Smooth muscle cell (in vitro differentiated cells): ENCODE data around the gene DCDC2C. TPM values are rescaled to one million over a fixed set of nuclear protein-coding genes. Genes with fewer than 3 reads are reported as not detected.

Source experiments
- DNase-seq: peaks from one replicate; lab custom pipeline; 2025; ENCODE audit not compliant: unreplicated experiment; lab: John Stamatoyannopoulos, UW
- H2AFZ ChIP-seq: fragments of 200-600 bp; sonication (generic); 2 replicates; pipeline ENCODE4 v1.6.0; 2016; ENCODE audit warnings: antibody characterized with exemption, low read depth, mild to moderate bottlenecking
- H3F3A ChIP-seq: fragments of 200-600 bp; sonication (generic); 2 replicates; pipeline ENCODE4 v1.6.0; 2017; ENCODE audit warnings: antibody characterized with exemption, low read depth
- H3K27ac ChIP-seq: fragments of 200-600 bp; sonication (generic); 2 replicates; pipeline ENCODE4 v1.5.1; 2016; ENCODE audit warnings: low read depth, mild to moderate bottlenecking
- H3K27me3 ChIP-seq: fragments of 200-600 bp; sonication (generic); 2 replicates; pipeline ENCODE4 v1.6.1; 2016; ENCODE audit warnings: low read depth, mild to moderate bottlenecking
- H3K36me3 ChIP-seq: fragments of 200-600 bp; sonication (generic); 2 replicates; pipeline ENCODE4 v1.5.1; 2016; ENCODE audit warnings: low read depth
- H3K4me1 ChIP-seq: fragments of 200-600 bp; sonication (generic); 2 replicates; pipeline ENCODE4 v1.5.1; 2016; ENCODE audit warnings: low read depth
- H3K4me2 ChIP-seq: fragments of 200-600 bp; sonication (generic); 2 replicates; pipeline ENCODE4 v1.6.0; 2016; ENCODE audit warnings: mild to moderate bottlenecking
- H3K4me3 ChIP-seq: fragments of 200-600 bp; sonication (generic); 2 replicates; pipeline ENCODE4 v1.5.1; 2016; ENCODE audit warnings: mild to moderate bottlenecking
- H3K79me2 ChIP-seq: fragments of 200-600 bp; sonication (generic); 2 replicates; pipeline ENCODE4 v1.6.0; 2016; ENCODE audit warnings: low read depth, mild to moderate bottlenecking
- H3K9ac ChIP-seq: fragments of 200-600 bp; sonication (generic); 2 replicates; pipeline ENCODE4 v1.6.0; 2016; ENCODE audit warnings: low read depth
- H3K9me3 ChIP-seq: fragments of 200-600 bp; sonication (generic); replicated peaks from 2 replicates; pipeline ENCODE4 v1.5.1; 2016; ENCODE audit warnings: low read depth
- H4K20me1 ChIP-seq: fragments of 200-600 bp; sonication (generic); 2 replicates; pipeline ENCODE4 v1.6.0; 2016; ENCODE audit warnings: low read depth
- WGBS: methylation state at CpG from one replicate; pipeline ENCODE4 v1.1.7; 2016; ENCODE audit warnings: low lambda C conversion rate; 5-methylcytosine and 5-hydroxymethylcytosine counted together
- polyA plus RNA-seq: library from polyadenylated mRNA; unstranded; fragments of >200 nt; fragmentation: Nextera tagmentation; extraction: Ambion mirVana; gene quantifications from 2 replicates; pipeline ENCODE4 v1.2.1, GENCODE V29; 2016
- total RNA-seq: library from RNA; depleted of rRNA; stranded (reverse); fragments of >200 nt; gene quantifications from 2 replicates; pipeline ENCODE4 v1.2.3, GENCODE V29; 2014
- TF ChIP-seq, protein P1 (sequence below): fragments of 200-600 bp; sonication (generic); IDR thresholded peaks from 2 replicates; pipeline ENCODE4 v1.5.1; 2017; ENCODE audit warnings: borderline replicate concordance, mild to moderate bottlenecking, antibody characterized with exemption; ENCODE audit not compliant: insufficient read depth, poor library complexity, severe bottlenecking

Gene DCDC2C
- total and polyA plus RNA-seq, 2 experiments from 2014 or later, result not detected

DNA sequence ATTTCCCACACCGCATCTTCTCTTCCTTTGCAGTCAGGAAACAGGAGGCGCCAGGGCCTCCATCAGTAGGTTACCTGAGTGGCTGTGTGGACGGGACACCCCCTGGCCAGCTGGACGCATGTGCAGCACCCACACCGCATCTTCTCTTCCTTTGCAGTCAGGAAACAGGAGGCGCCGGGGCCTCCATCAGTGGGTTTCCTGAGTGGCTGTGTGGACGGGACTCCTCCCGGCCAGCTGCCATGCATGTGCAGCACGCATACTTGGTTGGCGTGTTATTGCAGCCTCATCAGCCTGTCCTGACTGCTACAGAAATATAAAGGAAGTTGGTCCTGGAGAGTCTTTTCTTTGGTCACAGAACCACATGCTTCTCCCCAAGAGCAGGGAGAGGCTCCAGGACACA, 74.6 kb downstream of the DCDC2C start:
- Histone ChIP-seq H3K4me2 (no peak overlapping the region), H3K9me3 (no peaks in the 10 kb centered on the region), H3K4me1 (no peaks in the 10 kb centered on the region), H3K79me2 (no peaks in the 10 kb centered on the region), H3F3A (no peaks in the 10 kb centered on the region), H4K20me1 (no peaks in the 10 kb centered on the region), H3K36me3 (no peaks in the 10 kb centered on the region), H3K27ac (no peak overlapping the region), H3K9ac (no peak overlapping the region), H3K4me3 (no peak overlapping the region), H3K27me3 (peaks cover 5% of the 10 kb centered on the region), H2AFZ (no peak overlapping the region)
- TF ChIP-seq, protein P1, sequence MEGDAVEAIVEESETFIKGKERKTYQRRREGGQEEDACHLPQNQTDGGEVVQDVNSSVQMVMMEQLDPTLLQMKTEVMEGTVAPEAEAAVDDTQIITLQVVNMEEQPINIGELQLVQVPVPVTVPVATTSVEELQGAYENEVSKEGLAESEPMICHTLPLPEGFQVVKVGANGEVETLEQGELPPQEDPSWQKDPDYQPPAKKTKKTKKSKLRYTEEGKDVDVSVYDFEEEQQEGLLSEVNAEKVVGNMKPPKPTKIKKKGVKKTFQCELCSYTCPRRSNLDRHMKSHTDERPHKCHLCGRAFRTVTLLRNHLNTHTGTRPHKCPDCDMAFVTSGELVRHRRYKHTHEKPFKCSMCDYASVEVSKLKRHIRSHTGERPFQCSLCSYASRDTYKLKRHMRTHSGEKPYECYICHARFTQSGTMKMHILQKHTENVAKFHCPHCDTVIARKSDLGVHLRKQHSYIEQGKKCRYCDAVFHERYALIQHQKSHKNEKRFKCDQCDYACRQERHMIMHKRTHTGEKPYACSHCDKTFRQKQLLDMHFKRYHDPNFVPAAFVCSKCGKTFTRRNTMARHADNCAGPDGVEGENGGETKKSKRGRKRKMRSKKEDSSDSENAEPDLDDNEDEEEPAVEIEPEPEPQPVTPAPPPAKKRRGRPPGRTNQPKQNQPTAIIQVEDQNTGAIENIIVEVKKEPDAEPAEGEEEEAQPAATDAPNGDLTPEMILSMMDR, result no peak
- 97% methylated on average over 11 of the region's 11 CpGs for WGBS
- no peak for DNase-seq

DNA sequence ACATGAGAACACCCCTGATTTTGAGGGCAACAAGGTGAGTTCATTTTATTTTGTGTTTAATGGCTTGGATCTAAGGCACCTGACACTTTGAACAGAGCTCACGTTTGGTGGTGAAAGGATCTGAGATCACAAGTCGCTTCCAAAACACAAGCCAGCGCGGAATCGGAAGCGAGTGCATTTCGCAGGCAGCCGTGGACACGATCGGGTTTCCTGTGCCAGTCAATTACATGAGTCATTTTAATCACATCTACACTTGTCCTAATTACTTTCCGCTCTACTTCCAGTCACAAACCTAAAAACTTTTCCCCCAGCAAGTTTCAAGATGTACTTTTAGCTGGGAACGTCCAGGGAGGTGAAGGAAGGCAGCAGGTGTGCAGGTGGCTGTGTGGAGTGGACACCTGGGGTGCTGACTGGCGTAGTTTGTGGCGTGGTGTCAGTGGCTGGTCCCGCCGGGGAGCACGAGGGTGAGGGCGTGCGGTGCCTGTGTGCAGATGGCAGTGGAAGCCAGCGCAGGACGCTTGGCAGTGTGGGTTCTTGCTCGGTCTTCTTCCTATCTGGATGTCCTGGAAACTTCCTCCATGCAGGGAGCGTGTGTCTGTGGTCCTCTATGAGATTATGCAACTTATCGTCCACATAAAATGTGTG, 75.6 kb downstream of the DCDC2C start:
- H3K27ac ChIP-seq, result no peak overlapping the region
- H3K9ac ChIP-seq, result no peak overlapping the region
- peaks cover 5% of the 10 kb centered on the region for H3K27me3 ChIP-seq
- H2AFZ ChIP-seq, result no peak overlapping the region
- WGBS, result 88% methylated on average over 24 of the region's 24 CpGs
- H3F3A ChIP-seq, result no peaks in the 10 kb centered on the region
- TF ChIP-seq, protein P1, result no peak
- H3K9me3 ChIP-seq, result no peaks in the 10 kb centered on the region
- H3K4me3 ChIP-seq, result no peak overlapping the region
- H3K36me3 ChIP-seq, result no peaks in the 10 kb centered on the region
- DNase-seq, result no peak
- no peak overlapping the region for H3K4me2 ChIP-seq
- no peaks in the 10 kb centered on the region for H3K4me1 ChIP-seq
- H4K20me1 ChIP-seq, result no peaks in the 10 kb centered on the region
- H3K79me2 ChIP-seq, result no peaks in the 10 kb centered on the region

DNA sequence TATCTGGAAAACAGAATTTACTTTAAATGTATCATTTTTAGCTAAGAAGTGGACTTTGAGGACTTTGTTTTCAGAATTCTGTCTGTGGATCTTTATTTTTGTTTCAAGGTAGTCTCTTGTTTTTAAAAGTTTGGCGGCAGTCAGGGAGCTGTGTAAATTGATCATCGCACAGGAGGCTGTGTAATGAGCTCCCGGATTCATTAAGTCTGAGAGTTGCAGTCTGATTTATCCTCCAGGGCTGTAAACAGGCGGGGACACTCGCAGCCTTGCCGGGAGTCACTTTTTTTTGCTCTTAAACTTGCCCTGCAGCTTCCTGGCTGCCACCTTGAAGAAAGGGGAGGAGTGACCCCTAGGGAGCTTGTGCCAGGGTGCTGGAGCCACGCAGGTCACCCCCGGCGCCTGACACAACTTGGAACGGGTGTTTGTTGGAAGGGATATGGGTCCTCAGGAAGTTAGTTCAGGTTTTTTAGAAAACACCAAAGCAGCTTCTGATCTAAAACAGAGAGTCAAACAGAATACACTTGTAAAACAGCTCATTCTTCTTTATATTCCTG, 76.2 kb downstream of the DCDC2C start:
- no peaks in the 10 kb centered on the region for H3K36me3 ChIP-seq
- no peak overlapping the region for H3K4me2 ChIP-seq
- H3K9me3 ChIP-seq, result no peaks in the 10 kb centered on the region
- no peaks in the 10 kb centered on the region for H3F3A ChIP-seq
- no peaks in the 10 kb centered on the region for H3K4me1 ChIP-seq
- TF ChIP-seq, protein P1, result no peak
- no peak overlapping the region for H2AFZ ChIP-seq
- no peak for DNase-seq
- WGBS, result 77% methylated on average over 10 of the region's 10 CpGs
- no peak overlapping the region for H3K4me3 ChIP-seq
- no peak overlapping the region for H3K9ac ChIP-seq
- H3K79me2 ChIP-seq, result no peaks in the 10 kb centered on the region
- no peak overlapping the region for H3K27ac ChIP-seq
- peaks cover 5% of the 10 kb centered on the region for H3K27me3 ChIP-seq
- no peaks in the 10 kb centered on the region for H4K20me1 ChIP-seq
